BLaER1 treated with 17β-estradiol and CSF1 and Interleukin-3, amounts not matched to agents 10 nM and 100 nM (cell line): ENCODE measurements around the gene RPS6KA5.
A peak's percentile ranks its signal among the peaks of the same experiment; 100 is the strongest.
"Not testable (repeated sequence)": the region's sequence is repeated elsewhere in the genome, so short reads cannot be mapped to it uniquely, and the experiment has no call there.

Source experiments
- H3K27ac ChIP-seq, 11 experiments: shearing (Covaris generic); formaldehyde crosslinking; 2 replicates each; pipeline ENCODE4 v1.8.1; 2022
- H3K27me3 ChIP-seq, 11 experiments: shearing (Covaris generic); formaldehyde crosslinking; 2 replicates each; pipeline ENCODE4 v1.8.1; 2022
- H3K36me3 ChIP-seq, 11 experiments: shearing (Covaris generic); formaldehyde crosslinking; 2 replicates each; pipeline ENCODE4 v1.8.1; 2022
- H3K4me1 ChIP-seq, 10 experiments: shearing (Covaris generic); formaldehyde crosslinking; 2 replicates each; pipeline ENCODE4 v1.8.1; 2022
- H3K4me2 ChIP-seq, 11 experiments: shearing (Covaris generic); formaldehyde crosslinking; 2 replicates each; pipeline ENCODE4 v1.8.1; 2022
- H3K4me3 ChIP-seq, 10 experiments: shearing (Covaris generic); formaldehyde crosslinking; 2 replicates each; pipeline ENCODE4 v1.8.1; 2022
- H3K9ac ChIP-seq, 11 experiments: shearing (Covaris generic); formaldehyde crosslinking; 2 replicates each; pipeline ENCODE4 v1.8.1; 2022
- H3K9me3 ChIP-seq, 11 experiments: shearing (Covaris generic); formaldehyde crosslinking; replicated peaks in 1 of 11; 2 replicates each; pipeline ENCODE4 v1.8.1; 2022
- H4K20me1 ChIP-seq, 11 experiments: shearing (Covaris generic); formaldehyde crosslinking; 2 replicates each; pipeline ENCODE4 v1.8.1; 2022
- Cebpa-rat ChIP-seq, 11 experiments: shearing (Covaris generic); IDR thresholded peaks; 2 replicates each; pipeline ENCODE4 v1.8.1; 2022

RPS6KA5 gene

GRCh38 chr14:90987140-90987539 lies 73.3 kb downstream of the RPS6KA5 start:
- Histone ChIP-seq H3K27ac (no peak overlapping the region), H3K4me3 (no peak overlapping the region), H3K9me3 (no peaks in the 10 kb centered on the region), H3K4me1 (no peaks in the 10 kb centered on the region), H3K4me2 (no peak overlapping the region), H3K36me3 (no peaks in the 10 kb centered on the region), H4K20me1 (no peaks in the 10 kb centered on the region), H3K27me3 (no peaks in the 10 kb centered on the region), H3K9ac (no peak overlapping the region)
- TF ChIP-seq Cebpa-rat (IDR thresholded peaks at IDR 0.05), result no peak

- no peak overlapping the region for H3K27ac ChIP-seq
- H4K20me1 ChIP-seq, result no peaks in the 10 kb centered on the region
- no peaks in the 10 kb centered on the region for H3K4me1 ChIP-seq
- H3K36me3 ChIP-seq, result no peaks in the 10 kb centered on the region
- TF ChIP-seq Cebpa-rat (IDR thresholded peaks at IDR 0.05), result no peak
- no peak overlapping the region for H3K4me3 ChIP-seq
- no peaks in the 10 kb centered on the region for H3K27me3 ChIP-seq
- no peak overlapping the region for H3K4me2 ChIP-seq
- H3K9ac ChIP-seq, result no peak overlapping the region
- H3K9me3 ChIP-seq, result no peaks in the 10 kb centered on the region
Measured at GRCh38 chr14:90986510-90986909, 73.9 kb downstream of the RPS6KA5 start.

DNA sequence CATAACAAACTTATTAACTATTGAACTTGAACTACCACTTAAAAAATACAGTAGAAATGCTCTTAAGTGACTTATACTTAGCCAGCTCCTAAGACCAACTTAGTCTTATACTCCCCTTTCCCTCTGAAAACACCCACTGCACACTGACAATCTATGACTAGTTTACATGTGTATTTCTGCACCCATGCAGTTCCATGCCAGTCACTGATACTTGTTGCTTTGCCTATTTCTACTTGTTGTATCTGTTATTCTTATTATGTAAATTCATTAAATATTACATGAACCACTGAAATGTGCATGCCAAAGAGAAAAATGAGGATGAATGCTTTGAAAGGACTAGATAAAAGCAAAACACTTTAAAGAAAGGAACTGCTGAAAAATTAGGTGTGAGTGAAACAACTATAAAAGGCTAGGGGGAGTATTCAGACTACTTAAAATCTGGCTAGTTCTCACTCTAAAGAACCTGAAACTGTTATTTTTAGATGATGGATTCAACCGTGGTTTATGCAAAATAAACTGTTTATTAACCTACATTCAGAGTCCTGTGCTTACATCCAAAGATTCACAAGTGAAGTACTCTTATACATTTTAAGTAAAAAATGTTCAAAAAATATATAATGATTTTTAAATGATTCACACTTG lies 74.7 kb downstream of the RPS6KA5 start:
- Histone ChIP-seq H3K27ac (no peak overlapping the region), H3K36me3 (no peaks in the 10 kb centered on the region), H4K20me1 (no peaks in the 10 kb centered on the region), H3K9me3 (no peaks in the 10 kb centered on the region), H3K4me3 (no peak overlapping the region), H3K4me1 (no peaks in the 10 kb centered on the region), H3K4me2 (no peak overlapping the region), H3K27me3 (no peaks in the 10 kb centered on the region), H3K9ac (no peak overlapping the region)
- no peak for TF ChIP-seq Cebpa-rat (IDR thresholded peaks at IDR 0.05)

DNA sequence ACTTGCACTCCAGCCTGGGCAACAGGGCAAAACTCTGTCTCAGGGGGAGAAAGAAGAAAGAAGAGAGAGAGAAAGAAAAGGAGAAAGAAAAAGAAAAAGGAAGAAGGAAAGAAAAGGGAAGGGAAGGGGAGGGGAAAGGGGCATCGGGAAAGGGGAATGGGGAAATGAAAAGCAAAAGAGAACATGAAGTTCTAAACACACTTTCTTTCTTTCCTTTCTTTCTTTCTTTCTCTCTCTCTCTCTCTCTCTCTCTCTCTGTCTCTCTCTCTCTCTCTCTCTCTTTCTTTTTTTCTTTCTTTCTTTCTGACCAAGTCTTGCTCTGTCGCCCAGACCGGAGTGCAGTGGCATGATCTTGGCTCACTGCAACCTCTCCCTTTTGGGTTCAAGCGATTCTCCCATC lies 76.9 kb downstream of the RPS6KA5 start:
- no peak overlapping the region for H3K4me3 ChIP-seq

GRCh38 chr14:90981636-90982035 lies 78.8 kb downstream of the RPS6KA5 start:
- H3K27me3 ChIP-seq, result no peaks in the 10 kb centered on the region
- no peaks in the 10 kb centered on the region for H3K4me1 ChIP-seq
- H4K20me1 ChIP-seq, result no peaks in the 10 kb centered on the region
- H3K4me2 ChIP-seq, result no peak overlapping the region
- peaks cover 0 to 11% (median 0%) of the 10 kb centered on the region in 11 experiments; a peak in 1 of 22 replicates for H3K36me3 ChIP-seq
- H3K9me3 ChIP-seq, result no peaks in the 10 kb centered on the region
- H3K9ac ChIP-seq, result no peak overlapping the region
- TF ChIP-seq Cebpa-rat (IDR thresholded peaks at IDR 0.05), result no peak
- H3K27ac ChIP-seq, result no peak overlapping the region
- no peak overlapping the region for H3K4me3 ChIP-seq

More for the DNA sequence above, 76.9 kb downstream of the RPS6KA5 start:
- no peaks in the 10 kb centered on the region for H4K20me1 ChIP-seq
- no peaks in the 10 kb centered on the region for H3K9me3 ChIP-seq
- H3K4me1 ChIP-seq, result no peaks in the 10 kb centered on the region
- H3K27ac ChIP-seq, result no peak overlapping the region
- no peak overlapping the region for H3K9ac ChIP-seq
- no peaks in the 10 kb centered on the region for H3K36me3 ChIP-seq
- H3K27me3 ChIP-seq, result no peaks in the 10 kb centered on the region
- H3K4me2 ChIP-seq, result no peak overlapping the region
- TF ChIP-seq Cebpa-rat (IDR thresholded peaks at IDR 0.05), result no peak

- not testable (repeated sequence) for H3K4me1 ChIP-seq, H3K27me3 ChIP-seq, H3K27ac ChIP-seq, H3K9ac ChIP-seq, H3K4me3 ChIP-seq, H3K9me3 ChIP-seq, H4K20me1 ChIP-seq, H3K4me2 ChIP-seq
- peaks cover 0 to 11% (median 0%) of the 10 kb centered on the region in 11 experiments; a peak in 1 of 22 replicates for H3K36me3 ChIP-seq
Measured at GRCh38 chr14:90980636-90981035, 79.8 kb downstream of the RPS6KA5 start.

DNA sequence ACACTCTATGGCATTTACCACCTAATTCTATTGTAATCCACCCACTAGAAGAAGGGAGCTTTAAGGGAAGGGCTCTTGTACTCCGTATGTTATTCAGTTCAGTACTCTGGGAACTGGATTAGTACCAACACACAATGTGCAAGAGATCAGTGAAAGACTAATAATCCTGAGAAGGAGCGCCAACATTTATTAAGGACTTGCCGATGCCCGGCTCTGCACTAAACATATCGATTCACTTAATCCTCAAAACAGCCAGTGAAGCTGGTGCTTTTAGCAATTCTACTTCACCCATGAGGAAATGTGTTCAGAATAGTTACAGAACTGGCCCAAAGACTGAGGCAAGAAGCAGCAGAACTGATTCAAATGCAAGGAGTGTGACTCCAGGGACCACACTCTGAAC lies 80.9 kb downstream of the RPS6KA5 start:
- peaks cover 0 to 11% (median 0%) of the 10 kb centered on the region in 11 experiments; a peak in 1 of 22 replicates for H3K36me3 ChIP-seq
- no peak for TF ChIP-seq Cebpa-rat (IDR thresholded peaks at IDR 0.05)
- H3K27ac ChIP-seq, result no peak overlapping the region
- no peak overlapping the region for H3K9ac ChIP-seq
- no peaks in the 10 kb centered on the region for H4K20me1 ChIP-seq
- no peaks in the 10 kb centered on the region for H3K9me3 ChIP-seq
- H3K27me3 ChIP-seq, result no peaks in the 10 kb centered on the region
- H3K4me3 ChIP-seq, result no peak overlapping the region
- H3K4me2 ChIP-seq, result no peak overlapping the region
- no peaks in the 10 kb centered on the region for H3K4me1 ChIP-seq

GRCh38 chr14:90976101-90976500 lies 84.3 kb downstream of the RPS6KA5 start:
- Histone ChIP-seq H3K27me3 (no peaks in the 10 kb centered on the region), H3K4me2 (no peak overlapping the region), H3K9me3 (no peaks in the 10 kb centered on the region), H3K27ac (no peak overlapping the region), H4K20me1 (no peaks in the 10 kb centered on the region), H3K4me3 (no peak overlapping the region), H3K9ac (no peak overlapping the region), H3K36me3 (peaks cover 0 to 11% (median 0%) of the 10 kb centered on the region in 11 experiments; a peak in 1 of 22 replicates), H3K4me1 (no peaks in the 10 kb centered on the region)
- no peak for TF ChIP-seq Cebpa-rat (IDR thresholded peaks at IDR 0.05)

DNA sequence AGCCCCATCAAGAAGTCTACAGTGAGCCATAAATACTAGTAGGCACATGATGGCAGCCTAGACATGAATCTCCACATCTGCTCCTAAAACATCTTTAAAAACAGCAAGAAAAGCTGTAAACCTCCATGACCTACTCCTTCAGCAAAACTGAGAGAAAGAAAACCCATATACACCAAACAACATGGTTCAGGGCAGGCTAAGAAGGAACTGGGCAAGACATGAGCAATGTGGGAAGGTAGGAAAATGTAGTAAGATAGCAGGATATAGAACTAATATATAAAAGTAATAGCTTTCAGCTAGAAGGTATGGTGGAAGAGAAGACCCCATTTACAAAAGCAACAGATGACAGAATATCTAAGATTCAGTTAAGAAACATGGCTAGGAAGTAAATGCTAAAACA lies 88.8 kb downstream of the RPS6KA5 start:
- Histone ChIP-seq H3K27ac (no peak overlapping the region), H3K4me1 (peaks cover 0 to 19% (median 13%) of the 10 kb centered on the region in 10 experiments; a peak in 11 of 20 replicates)
- TF ChIP-seq Cebpa-rat (IDR thresholded peaks at IDR 0.05), result no peak

GRCh38 chr14:90970167-90970600 lies 90.3 kb downstream of the RPS6KA5 start:
- no peak overlapping the region for H3K9ac ChIP-seq
- peaks cover 0 to 10% (median 6%) of the 10 kb centered on the region in 11 experiments; a peak in 14 of 22 replicates for H3K9me3 ChIP-seq
- no peaks in the 10 kb centered on the region for H3K27me3 ChIP-seq
- no peak overlapping the region for H3K27ac ChIP-seq
- H3K4me2 ChIP-seq, result peak overlapping the region in 5 of 11 experiments; percentile 13 to 64 (median 52); a peak in 6 of 22 replicates
- no peak overlapping the region for H3K4me3 ChIP-seq
- peaks cover 0 to 4% (median 0%) of the 10 kb centered on the region in 11 experiments; a peak in 1 of 22 replicates for H3K36me3 ChIP-seq
- no peak for TF ChIP-seq Cebpa-rat (IDR thresholded peaks at IDR 0.05)
- H3K4me1 ChIP-seq, result peaks cover 0 to 19% (median 13%) of the 10 kb centered on the region in 10 experiments; a peak in 11 of 20 replicates
- H4K20me1 ChIP-seq, result no peaks in the 10 kb centered on the region

More for the DNA sequence above, 88.8 kb downstream of the RPS6KA5 start:
- H3K9ac ChIP-seq, result no peak overlapping the region
- H3K4me2 ChIP-seq, result no peak overlapping the region
- H4K20me1 ChIP-seq, result no peaks in the 10 kb centered on the region
- H3K27me3 ChIP-seq, result no peaks in the 10 kb centered on the region
- H3K9me3 ChIP-seq, result peaks cover 0 to 10% (median 6%) of the 10 kb centered on the region in 11 experiments; a peak in 14 of 22 replicates
- peaks cover 0 to 4% (median 0%) of the 10 kb centered on the region in 11 experiments; a peak in 1 of 22 replicates for H3K36me3 ChIP-seq
- H3K4me3 ChIP-seq, result no peak overlapping the region
